ENCODE data around the gene IGFBP4. TPM values are rescaled to one million over a fixed set of nuclear protein-coding genes. Genes with fewer than 3 reads are reported as not detected.
A peak's percentile ranks its signal among the peaks of the same experiment; 100 is the strongest.

IGFBP4 gene
- total and polyA plus RNA-seq, 2 of the 13 experiments (the other 11 are each of a cell fraction or from before 2014, with no cell fraction given): 4.1 to 49.0 TPM

- TF ChIP-seq SYNCRIP (IDR thresholded peaks at IDR 0.05; ENCODE audit: insufficient read depth, low read depth, low read length) (no peak), RCOR2 (CRISPR knock-in tag; IDR thresholded peaks at IDR 0.05) (no peak), DMTF1 (CRISPR knock-in tag; IDR thresholded peaks at IDR 0.05) (no peak), ZFP82 (CRISPR knock-in tag; IDR thresholded peaks at IDR 0.05; ENCODE audit: borderline replicate concordance) (no peak), ASH2L (IDR thresholded peaks at IDR 0.05; ENCODE audit: insufficient read length, low read depth, low read length) (peak; percentile 16), UBTF (CRISPR knock-in tag; IDR thresholded peaks at IDR 0.05) (peak; percentile 86; the same call in 1 of the 2 replicates), ARHGAP35 (CRISPR knock-in tag; IDR thresholded peaks at IDR 0.05; ENCODE audit: borderline replicate concordance) (peak; percentile 79; the same call in 1 of the 2 replicates), MTF2 (CRISPR knock-in tag; IDR thresholded peaks at IDR 0.05; ENCODE audit: borderline replicate concordance) (no peak), ZNF800 (CRISPR knock-in tag; IDR thresholded peaks at IDR 0.05) (peak; percentile 99; the same call in 1 of the 2 replicates), SKI (IDR thresholded peaks at IDR 0.05; ENCODE audit: partially characterized antibody) (peak; percentile 22), MTF1 (CRISPR knock-in tag; IDR thresholded peaks at IDR 0.05) (peak; percentile 27; the same call in 1 of the 2 replicates), PHF8 (CRISPR knock-in tag; IDR thresholded peaks at IDR 0.05) (peak; percentile 57), MNT (IDR thresholded peaks at IDR 0.05) (no peak), POLR2AphosphoS2 (IDR thresholded peaks at IDR 0.05; ENCODE audit: low read depth, low read length) (no peak), RNF219 (CRISPR knock-in tag; IDR thresholded peaks at IDR 0.05) (no peak), HNRNPLL (IDR thresholded peaks at IDR 0.05; ENCODE audit: low read depth, low read length, poor library complexity, severe bottlenecking) (peak; percentile 99), POLR2AphosphoS5 (IDR thresholded peaks at IDR 0.05; ENCODE audit: low read depth, low read length) (no peak), ZNF891 (CRISPR knock-in tag; IDR thresholded peaks at IDR 0.05) (peak; percentile 79; the same call in 1 of the 2 replicates)
Observed at GRCh38 chr17:40443196-40443987, at the start of gene IGFBP4 (continued).

Measured in HepG2 (cell line).